Measurements from ENCODE around the gene HSPG2.

GRCh38 chr1:21899267-21899810 lies 37.8 kb downstream of the HSPG2 start:
- TF ChIP-seq POLR2A (IDR thresholded peaks at IDR 0.05), result no peak
- no peak for TF ChIP-seq CTCF (IDR thresholded peaks at IDR 0.05)
- TF ChIP-seq EP300 (IDR thresholded peaks at IDR 0.05), result no peak

Data from ovary (tissue), 3 donors.